ENCODE results near the gene SEMA5A. TPM values are rescaled to one million over a fixed set of nuclear protein-coding genes. Genes with fewer than 3 reads are reported as not detected.

The SEMA5A gene
- total and polyA plus RNA-seq, 8 donors = 18.2 to 29.5 (median 20.8) TPM

DNA sequence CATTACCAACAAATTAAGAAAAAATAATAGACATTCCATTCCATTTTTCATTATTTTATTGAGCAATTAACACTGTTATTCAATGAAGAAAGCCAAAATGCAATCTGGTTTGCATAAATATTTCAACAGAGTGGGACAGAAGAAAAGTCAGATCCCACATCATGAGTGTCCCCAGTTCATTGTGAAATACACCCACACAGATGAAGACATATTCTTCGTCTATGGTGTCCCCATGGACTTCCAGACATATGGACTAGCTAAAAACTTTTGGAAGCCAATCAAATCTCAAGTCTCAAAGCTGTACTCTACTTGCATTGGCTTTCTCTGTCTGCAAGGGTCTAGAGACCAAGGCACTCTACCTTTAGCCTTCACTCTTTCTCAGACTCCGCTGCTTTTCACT lies 194.3 kb downstream of the SEMA5A start:
- Histone ChIP-seq H3K27ac (no peak overlapping the region), H3K36me3 (no peaks in the 10 kb centered on the region), H3K4me1 (peaks cover 0 to 5% of the 10 kb centered on the region in 2 donors), H3K4me3 (no peak overlapping the region), H3K9me3 (no peaks in the 10 kb centered on the region), H3K27me3 (no peaks in the 10 kb centered on the region)
- TF ChIP-seq, protein P1, sequence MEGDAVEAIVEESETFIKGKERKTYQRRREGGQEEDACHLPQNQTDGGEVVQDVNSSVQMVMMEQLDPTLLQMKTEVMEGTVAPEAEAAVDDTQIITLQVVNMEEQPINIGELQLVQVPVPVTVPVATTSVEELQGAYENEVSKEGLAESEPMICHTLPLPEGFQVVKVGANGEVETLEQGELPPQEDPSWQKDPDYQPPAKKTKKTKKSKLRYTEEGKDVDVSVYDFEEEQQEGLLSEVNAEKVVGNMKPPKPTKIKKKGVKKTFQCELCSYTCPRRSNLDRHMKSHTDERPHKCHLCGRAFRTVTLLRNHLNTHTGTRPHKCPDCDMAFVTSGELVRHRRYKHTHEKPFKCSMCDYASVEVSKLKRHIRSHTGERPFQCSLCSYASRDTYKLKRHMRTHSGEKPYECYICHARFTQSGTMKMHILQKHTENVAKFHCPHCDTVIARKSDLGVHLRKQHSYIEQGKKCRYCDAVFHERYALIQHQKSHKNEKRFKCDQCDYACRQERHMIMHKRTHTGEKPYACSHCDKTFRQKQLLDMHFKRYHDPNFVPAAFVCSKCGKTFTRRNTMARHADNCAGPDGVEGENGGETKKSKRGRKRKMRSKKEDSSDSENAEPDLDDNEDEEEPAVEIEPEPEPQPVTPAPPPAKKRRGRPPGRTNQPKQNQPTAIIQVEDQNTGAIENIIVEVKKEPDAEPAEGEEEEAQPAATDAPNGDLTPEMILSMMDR (IDR thresholded peaks at IDR 0.05) = no peak
- intact Hi-C loops (cut with DNase I) = no loop called here
- no peak for DNase-seq
- no peak for ATAC-seq

DNA sequence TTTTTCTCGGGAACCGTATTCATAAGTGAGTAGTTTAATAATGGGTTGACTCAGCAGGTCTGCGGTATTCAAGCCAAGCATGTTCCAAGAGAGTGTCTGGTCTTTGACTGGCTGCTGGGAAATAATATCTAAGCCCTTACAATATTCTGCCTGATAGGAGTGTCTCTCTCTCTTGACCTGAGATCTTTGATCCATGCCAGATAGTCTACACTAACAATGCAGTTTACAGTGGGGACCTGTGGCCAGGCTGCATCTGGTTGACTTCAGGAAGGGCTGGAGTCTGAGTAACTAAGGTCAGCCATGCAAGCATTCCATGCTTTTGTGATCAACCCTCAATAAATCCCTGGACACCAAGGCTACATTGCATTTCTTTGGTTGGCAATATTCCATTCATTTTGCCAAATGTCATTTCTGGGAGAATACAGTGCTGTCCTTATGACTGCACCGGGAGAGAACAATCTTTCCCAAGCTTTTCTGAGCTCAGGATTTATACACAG lies 195.5 kb downstream of the SEMA5A start:
- H3K27ac ChIP-seq = no peak overlapping the region
- H3K4me1 ChIP-seq = peaks cover 0 to 5% of the 10 kb centered on the region in 2 donors
- no peaks in the 10 kb centered on the region for H3K36me3 ChIP-seq
- no peaks in the 10 kb centered on the region for H3K9me3 ChIP-seq
- H3K27me3 ChIP-seq = no peaks in the 10 kb centered on the region
- TF ChIP-seq, protein P1 (IDR thresholded peaks at IDR 0.05) = no peak
- no peak for DNase-seq
- no peak for ATAC-seq
- H3K4me3 ChIP-seq = no peak overlapping the region
- intact Hi-C loops (cut with DNase I) = no loop called here

DNA sequence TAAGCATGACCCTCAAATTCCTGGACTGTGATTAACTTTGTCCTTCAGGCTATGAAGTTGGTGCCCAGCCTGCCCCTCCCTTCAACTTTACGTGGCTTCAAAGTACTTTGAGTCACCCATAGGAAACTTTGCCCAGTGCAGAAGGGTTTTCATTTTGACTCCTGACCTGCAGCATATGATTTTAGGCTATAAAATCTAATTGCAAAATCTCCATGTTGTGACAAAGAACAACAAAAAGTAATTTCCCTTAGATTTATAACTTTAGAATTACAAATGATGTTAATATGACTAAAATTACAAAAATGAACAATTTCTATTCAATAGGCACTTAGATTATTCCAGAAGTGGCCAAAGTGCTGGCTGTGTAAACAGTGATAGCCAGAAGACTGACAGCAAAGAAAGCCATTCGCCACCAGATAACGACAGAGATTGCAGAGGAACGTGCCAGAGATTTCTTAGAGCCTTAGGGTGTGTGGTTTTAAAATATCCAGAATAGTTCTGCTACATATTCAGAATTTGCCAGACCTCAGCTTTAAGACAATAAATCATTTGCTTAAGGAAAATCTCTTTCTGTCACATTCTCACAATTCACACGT lies 197.4 kb downstream of the SEMA5A start:
- intact Hi-C loops (cut with DNase I) = no loop called here

DNA sequence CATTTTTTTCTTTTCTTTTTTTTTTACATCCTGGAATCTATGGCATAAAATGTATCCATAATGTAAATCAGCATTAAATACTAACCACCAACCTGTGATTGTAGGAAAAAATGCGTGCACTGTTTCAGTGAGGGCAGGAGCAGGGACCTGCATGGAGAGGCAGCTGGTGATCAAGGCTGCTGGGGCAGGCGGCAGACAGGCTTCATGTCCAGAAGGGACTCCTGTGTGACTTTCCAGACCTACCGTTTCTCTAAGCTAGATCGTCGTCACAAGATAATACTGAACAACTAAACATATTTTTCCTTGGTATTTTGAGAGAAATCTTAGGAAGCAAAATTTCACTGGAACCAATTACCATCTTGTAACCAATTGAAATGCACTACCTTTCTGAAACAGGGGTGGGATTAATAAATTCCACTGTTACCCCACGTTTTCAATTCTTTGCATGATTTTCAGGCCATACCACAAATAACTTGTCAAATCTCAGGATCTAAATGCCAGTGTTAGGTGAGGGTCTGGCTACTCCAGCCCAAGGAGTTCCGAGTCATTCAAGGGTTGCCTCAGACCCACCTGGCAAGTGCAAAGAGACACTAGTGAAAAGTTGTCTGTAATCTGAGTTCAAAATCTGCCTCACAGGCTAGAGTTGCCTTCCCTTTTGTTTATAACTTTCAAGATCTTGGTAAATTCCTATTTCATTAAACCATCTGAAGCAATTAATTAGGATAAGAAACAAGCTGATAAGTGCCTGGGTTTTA lies 198.2 kb downstream of the SEMA5A start:
- Histone ChIP-seq H3K9me3 (no peaks in the 10 kb centered on the region), H3K27me3 (no peaks in the 10 kb centered on the region), H3K4me1 (peaks cover 0 to 5% of the 10 kb centered on the region in 2 donors), H3K36me3 (no peaks in the 10 kb centered on the region), H3K27ac (peak overlapping the region in 1 of 2 donors; percentile 64), H3K4me3 (no peak overlapping the region)
- intact Hi-C loops (cut with DNase I) = no loop called here
- TF ChIP-seq, protein P1 (IDR thresholded peaks at IDR 0.05) = no peak
- DNase-seq (no peak), ATAC-seq (no peak)

More for the DNA sequence above, 197.4 kb downstream of the SEMA5A start:
- Histone ChIP-seq H3K27me3 (no peaks in the 10 kb centered on the region), H3K27ac (peak overlapping the region; percentile 21 to 64), H3K4me3 (no peak overlapping the region), H3K4me1 (peaks cover 0 to 5% of the 10 kb centered on the region in 2 donors), H3K9me3 (no peaks in the 10 kb centered on the region), H3K36me3 (no peaks in the 10 kb centered on the region)
- ATAC-seq (peak; percentile 91), DNase-seq (no peak)
- TF ChIP-seq, protein P1 (IDR thresholded peaks at IDR 0.05) = no peak

DNA sequence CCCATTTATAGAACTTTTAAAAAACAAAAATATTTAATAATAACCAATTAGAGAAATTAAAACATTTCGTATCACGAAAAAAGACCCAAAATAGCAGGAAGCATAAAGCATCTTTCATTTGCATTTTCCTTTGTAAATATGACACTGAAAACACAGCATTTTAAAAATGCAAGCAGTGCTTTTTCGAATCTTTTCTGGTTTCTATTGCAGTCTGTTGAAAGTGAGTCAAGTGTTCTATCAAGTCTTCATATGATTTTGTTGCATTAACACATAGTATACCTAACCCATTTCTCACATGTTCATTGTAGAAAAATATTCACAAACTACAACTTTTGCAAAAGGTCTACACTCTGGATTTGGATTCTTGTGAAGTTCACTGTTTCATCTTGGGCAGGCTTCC lies 198.8 kb downstream of the SEMA5A start:
- intact Hi-C loops (cut with DNase I) = no loop called here
- no peak overlapping the region for H3K4me3 ChIP-seq
- no peak for ATAC-seq
- no peak for DNase-seq
- TF ChIP-seq, protein P1 (IDR thresholded peaks at IDR 0.05) = no peak
- H3K9me3 ChIP-seq = no peaks in the 10 kb centered on the region
- no peaks in the 10 kb centered on the region for H3K27me3 ChIP-seq
- H3K4me1 ChIP-seq = peaks cover 0 to 9% of the 10 kb centered on the region in 2 donors
- no peak overlapping the region for H3K27ac ChIP-seq
- no peaks in the 10 kb centered on the region for H3K36me3 ChIP-seq
